Loucy (cell line): ENCODE results near the gene SENP3.

ENCODE experiments used
- EZH2phosphoT487 ChIP-seq: fragments of 200-600 bp; IDR thresholded peaks from 2 replicates; pipeline ENCODE4 v1.6.1; 2018; ENCODE audit warnings: antibody characterized with exemption, mild to moderate bottlenecking, moderate library complexity, borderline replicate concordance
- TF ChIP-seq, protein P1 (sequence below): fragments of 200-600 bp; sonication (generic); conservative IDR thresholded peaks from 2 replicates; pipeline ENCODE4 v1.5.1; 2014; ENCODE audit warnings: mild to moderate bottlenecking, antibody characterized with exemption, low read length

DNA sequence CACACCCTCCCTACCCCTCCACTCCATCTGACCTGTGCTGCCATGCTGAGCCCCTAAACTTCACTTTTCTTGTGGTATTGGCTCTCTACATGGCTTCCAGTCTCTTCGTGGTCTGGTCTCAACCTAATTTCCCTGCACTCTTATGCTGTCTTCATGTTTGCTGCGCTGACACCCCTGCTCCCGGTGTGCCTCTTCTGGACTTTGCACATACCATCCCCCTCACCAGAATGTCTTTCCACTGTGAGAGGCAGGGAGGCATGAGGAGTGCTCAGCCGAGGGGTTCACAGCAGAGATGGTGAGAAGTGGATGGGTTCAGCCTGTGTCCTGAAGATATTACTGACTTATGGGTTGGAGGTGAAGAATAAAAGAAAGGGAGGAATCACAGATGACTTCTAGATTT is 10.3 kb upstream of the SENP3 start:
- TF ChIP-seq, protein P1, sequence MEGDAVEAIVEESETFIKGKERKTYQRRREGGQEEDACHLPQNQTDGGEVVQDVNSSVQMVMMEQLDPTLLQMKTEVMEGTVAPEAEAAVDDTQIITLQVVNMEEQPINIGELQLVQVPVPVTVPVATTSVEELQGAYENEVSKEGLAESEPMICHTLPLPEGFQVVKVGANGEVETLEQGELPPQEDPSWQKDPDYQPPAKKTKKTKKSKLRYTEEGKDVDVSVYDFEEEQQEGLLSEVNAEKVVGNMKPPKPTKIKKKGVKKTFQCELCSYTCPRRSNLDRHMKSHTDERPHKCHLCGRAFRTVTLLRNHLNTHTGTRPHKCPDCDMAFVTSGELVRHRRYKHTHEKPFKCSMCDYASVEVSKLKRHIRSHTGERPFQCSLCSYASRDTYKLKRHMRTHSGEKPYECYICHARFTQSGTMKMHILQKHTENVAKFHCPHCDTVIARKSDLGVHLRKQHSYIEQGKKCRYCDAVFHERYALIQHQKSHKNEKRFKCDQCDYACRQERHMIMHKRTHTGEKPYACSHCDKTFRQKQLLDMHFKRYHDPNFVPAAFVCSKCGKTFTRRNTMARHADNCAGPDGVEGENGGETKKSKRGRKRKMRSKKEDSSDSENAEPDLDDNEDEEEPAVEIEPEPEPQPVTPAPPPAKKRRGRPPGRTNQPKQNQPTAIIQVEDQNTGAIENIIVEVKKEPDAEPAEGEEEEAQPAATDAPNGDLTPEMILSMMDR: no peak
- no peak for TF ChIP-seq EZH2phosphoT487
